ENCODE data around the gene SCUBE1.

SCUBE1 gene

GRCh38 chr22:43293259-43293654 is 49.9 kb downstream of the SCUBE1 start:
- TF ChIP-seq MYC (IDR thresholded peaks at IDR 0.05; ENCODE audit: low read depth, low read length) (no peak), CTCF (IDR thresholded peaks at IDR 0.05; ENCODE audit: low read depth, low read length) (no peak), POLR2A (IDR thresholded peaks at IDR 0.05; ENCODE audit: extremely low read depth, insufficient read length) (no peak), MAX (IDR thresholded peaks at IDR 0.05; ENCODE audit: low read depth, low read length) (no peak)
- no peak for DNase-seq (ENCODE audit: low read depth)
- no peak overlapping the region for H3K4me3 ChIP-seq (ENCODE audit: low read depth, low read length)

GRCh38 chr22:43292630-43293018 is 50.5 kb downstream of the SCUBE1 start:
- DNase-seq (ENCODE audit: low read depth) = no peak
- no peak overlapping the region for H3K4me3 ChIP-seq (ENCODE audit: low read depth, low read length)
- TF ChIP-seq CTCF (IDR thresholded peaks at IDR 0.05; ENCODE audit: low read depth, low read length) = no peak
- TF ChIP-seq MAX (IDR thresholded peaks at IDR 0.05; ENCODE audit: low read depth, low read length) = no peak
- no peak for TF ChIP-seq MYC (IDR thresholded peaks at IDR 0.05; ENCODE audit: low read depth, low read length)
- no peak for TF ChIP-seq POLR2A (IDR thresholded peaks at IDR 0.05; ENCODE audit: extremely low read depth, insufficient read length)

- DNase-seq (ENCODE audit: low read depth) = no peak
- TF ChIP-seq POLR2A (IDR thresholded peaks at IDR 0.05; ENCODE audit: extremely low read depth, insufficient read length) (no peak), MYC (IDR thresholded peaks at IDR 0.05; ENCODE audit: low read depth, low read length) (no peak), CTCF (IDR thresholded peaks at IDR 0.05; ENCODE audit: low read depth, low read length) (no peak), MAX (IDR thresholded peaks at IDR 0.05; ENCODE audit: low read depth, low read length) (no peak)
- H3K4me3 ChIP-seq (ENCODE audit: low read depth, low read length) = no peak overlapping the region
These were observed 51.8 kb downstream of the SCUBE1 start for GRCh38 chr22:43291381-43291780.

GRCh38 chr22:43289976-43290721 is 53.0 kb downstream of the SCUBE1 start:
- H3K4me3 ChIP-seq (ENCODE audit: low read depth, low read length) = no peak overlapping the region
- TF ChIP-seq MAX (IDR thresholded peaks at IDR 0.05; ENCODE audit: low read depth, low read length) = peak; percentile 29; the same call in 1 of the 2 replicates
- TF ChIP-seq MYC (IDR thresholded peaks at IDR 0.05; ENCODE audit: low read depth, low read length) = no peak
- no peak for DNase-seq (ENCODE audit: low read depth)

GRCh38 chr22:43289531-43289963 is 53.6 kb downstream of the SCUBE1 start:
- no peak for DNase-seq (ENCODE audit: low read depth)
- H3K4me3 ChIP-seq (ENCODE audit: low read depth, low read length) = no peak overlapping the region
- TF ChIP-seq POLR2A (IDR thresholded peaks at IDR 0.05; ENCODE audit: extremely low read depth, insufficient read length) (no peak), MAX (IDR thresholded peaks at IDR 0.05; ENCODE audit: low read depth, low read length) (no peak), MYC (IDR thresholded peaks at IDR 0.05; ENCODE audit: low read depth, low read length) (no peak), CTCF (IDR thresholded peaks at IDR 0.05; ENCODE audit: low read depth, low read length) (no peak)

GRCh38 chr22:43288807-43289420 is 54.3 kb downstream of the SCUBE1 start:
- no peak overlapping the region for H3K4me3 ChIP-seq (ENCODE audit: low read depth, low read length)
- TF ChIP-seq CTCF (IDR thresholded peaks at IDR 0.05; ENCODE audit: low read depth, low read length) = no peak
- TF ChIP-seq MAX (IDR thresholded peaks at IDR 0.05; ENCODE audit: low read depth, low read length) = no peak
- no peak for TF ChIP-seq POLR2A (IDR thresholded peaks at IDR 0.05; ENCODE audit: extremely low read depth, insufficient read length)
- TF ChIP-seq MYC (IDR thresholded peaks at IDR 0.05; ENCODE audit: low read depth, low read length) = no peak
- DNase-seq (ENCODE audit: low read depth) = no peak
